G401.6 (cell line): ENCODE results near the gene FZD7.

ENCODE experiments used
- FAIRE-seq: peaks from 2 replicates; lab custom pipeline; 2012; peaks lifted over from hg19 to GRCh38; lab: Jason Lieb, UNC

Gene FZD7

DNA sequence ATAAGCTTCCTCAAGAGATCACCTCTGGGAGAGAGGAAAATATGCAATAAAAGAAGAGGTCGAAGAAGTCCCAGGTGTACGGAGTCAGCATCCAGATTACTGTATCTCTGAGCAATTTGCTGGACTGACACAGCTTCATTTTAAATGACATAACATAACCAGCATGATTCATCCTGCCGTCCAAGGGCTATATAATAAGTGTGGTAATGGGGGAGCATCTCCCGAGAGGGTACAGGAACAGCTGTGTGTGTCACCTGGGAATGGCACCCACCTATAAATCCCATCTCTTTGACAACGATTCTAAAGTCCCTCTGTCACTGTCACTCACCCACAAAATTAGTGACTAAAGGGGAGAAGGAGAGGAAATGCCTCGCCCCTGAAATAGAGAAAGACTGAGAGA, 19.3 kb upstream of the FZD7 start:
- no peak for FAIRE-seq

DNA sequence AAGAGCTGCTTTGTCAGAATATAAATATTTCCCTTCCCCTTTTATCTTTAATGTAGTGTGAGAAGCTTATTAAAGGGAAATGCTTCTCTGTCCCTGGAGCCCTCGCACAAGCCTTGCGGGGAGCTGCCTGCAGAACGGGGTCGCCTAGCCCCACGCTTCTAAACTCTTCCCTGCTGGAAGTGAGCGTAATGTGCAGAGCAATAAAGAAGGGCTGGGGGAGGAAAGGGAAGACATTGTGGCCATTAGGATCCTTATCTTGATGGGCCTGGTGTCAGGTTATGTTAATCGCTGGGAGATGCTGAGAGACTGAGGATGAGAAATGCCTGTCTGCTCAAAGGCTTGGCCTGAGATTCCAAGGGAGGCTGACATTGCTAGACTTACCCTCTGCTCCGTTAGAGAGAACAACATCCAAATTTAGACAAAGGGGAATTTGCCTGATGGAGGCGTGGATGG, 18.9 kb upstream of the FZD7 start:
- no peak for FAIRE-seq

DNA sequence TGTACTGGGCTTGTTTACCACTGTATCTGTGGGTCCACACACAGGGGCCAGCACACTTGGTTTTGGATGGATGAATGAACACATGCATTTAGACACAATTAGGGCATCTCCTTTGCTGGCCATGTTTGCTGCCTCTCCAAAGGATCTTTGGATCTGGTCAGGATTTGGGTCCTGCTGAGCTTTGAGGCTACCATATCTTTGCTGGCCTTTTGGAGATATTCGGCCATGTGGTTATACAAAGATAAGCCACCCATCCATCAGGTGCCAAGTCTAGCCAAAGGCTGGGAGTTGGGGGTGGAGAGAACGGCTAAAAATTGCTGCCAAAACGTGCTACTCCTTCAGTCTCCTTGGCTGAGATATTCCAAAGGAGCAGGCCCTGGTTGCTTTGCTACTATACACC, 18.2 kb upstream of the FZD7 start:
- FAIRE-seq = no peak

DNA sequence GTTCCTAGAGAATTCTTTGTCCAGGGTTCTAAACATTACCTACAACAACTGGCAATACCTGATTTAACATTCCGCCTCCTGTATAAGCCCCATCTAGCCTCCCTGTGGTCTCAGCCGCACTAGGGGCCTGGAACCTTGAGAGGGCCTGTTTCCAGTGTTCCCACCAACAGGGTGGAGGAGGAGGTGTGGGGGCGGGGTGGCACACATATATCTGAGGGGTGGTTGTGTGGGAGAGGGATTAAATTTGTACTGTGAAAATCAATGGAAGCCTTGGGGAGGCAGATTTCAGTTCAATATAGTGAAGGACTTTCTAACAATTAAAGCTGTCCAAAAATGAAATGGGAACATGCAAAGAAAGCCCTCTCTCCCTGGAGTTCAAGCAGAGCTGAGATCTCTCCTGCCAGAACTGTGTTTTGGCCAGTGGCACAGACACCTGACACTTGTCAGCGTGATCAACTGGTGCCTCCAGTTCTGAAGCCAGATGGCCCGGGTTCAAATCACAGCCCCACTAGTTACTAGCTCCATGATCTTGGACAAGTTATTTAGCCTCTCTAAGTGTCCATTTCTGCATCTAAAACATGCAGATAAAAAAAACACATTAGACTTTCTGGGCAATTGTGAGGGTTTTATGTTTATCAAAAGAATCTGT, 17.0 kb upstream of the FZD7 start:
- no peak for FAIRE-seq

DNA sequence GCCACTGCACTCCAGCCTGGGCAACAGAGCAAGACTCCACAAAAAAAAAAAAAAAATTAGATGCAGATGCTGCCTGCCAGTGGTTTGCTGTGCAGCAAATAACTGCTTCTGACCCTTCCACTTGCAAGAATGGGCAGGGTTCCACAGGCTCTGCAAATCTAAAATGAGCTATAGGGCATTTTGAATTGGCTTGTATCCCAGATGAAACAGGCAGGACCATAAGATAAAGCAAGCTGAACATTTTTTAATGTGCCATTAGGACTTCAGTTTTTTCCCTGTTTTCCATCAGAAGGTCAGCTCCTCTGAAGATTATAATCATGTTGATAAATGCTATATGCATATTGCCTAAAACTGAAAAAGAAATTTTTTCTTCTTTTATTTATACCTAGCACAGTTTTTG, 15.7 kb upstream of the FZD7 start:
- FAIRE-seq = no peak

DNA sequence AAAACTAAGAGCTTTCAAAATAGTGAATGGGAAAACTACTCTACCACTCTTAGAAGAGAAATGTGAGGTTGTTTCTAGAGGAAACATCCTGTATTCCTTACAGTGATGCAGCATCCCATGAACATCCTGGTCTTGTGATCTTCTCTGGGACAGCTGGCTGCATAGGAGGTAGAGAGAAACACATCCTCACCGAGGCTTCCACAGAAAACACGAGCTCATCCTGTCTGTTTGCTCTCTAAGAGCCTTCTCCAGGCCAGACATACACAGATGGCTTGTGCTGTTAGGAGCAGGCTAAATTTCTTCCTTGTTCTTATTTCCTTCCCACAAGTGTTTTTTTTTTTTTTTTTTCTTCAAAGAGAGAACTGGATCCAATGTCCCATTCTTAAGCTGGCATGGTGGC, 14.7 kb upstream of the FZD7 start:
- FAIRE-seq = no peak

DNA sequence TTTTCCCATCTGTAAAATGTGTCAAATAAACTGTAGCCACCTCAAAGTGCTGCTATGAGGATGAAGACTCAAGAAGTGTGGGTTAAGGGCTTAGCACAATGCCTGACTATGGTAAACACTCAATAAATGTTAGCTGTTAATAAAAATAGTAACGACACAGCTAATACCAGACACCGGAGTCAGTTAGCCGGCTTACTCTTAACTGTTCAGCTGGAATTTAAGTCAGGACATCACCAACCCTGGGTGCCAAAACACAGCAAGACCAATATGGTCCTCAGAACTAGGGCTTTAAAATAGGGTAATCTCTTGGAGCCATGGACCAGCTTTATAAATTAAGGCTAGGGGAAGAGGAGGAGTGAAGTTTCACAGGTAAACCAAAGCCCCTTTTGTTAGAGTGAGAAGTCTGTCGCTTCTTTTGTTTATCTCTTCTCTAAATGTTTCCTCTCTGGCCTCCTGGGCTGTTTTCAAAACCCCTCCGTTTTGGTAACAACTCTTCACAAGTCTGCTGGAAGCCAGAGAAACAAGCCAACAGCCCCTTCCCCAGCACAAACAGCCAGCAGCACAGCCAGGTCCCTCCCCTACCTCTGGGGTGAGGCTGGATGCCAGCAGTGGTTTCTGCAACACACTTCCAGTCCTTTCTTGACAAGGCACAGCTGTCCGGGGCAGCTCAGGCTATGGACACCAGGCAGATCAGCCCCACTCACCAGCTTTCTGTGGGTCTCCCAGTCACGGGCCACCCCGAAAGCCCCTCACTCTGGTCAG, 13.8 kb upstream of the FZD7 start:
- no peak for FAIRE-seq

DNA sequence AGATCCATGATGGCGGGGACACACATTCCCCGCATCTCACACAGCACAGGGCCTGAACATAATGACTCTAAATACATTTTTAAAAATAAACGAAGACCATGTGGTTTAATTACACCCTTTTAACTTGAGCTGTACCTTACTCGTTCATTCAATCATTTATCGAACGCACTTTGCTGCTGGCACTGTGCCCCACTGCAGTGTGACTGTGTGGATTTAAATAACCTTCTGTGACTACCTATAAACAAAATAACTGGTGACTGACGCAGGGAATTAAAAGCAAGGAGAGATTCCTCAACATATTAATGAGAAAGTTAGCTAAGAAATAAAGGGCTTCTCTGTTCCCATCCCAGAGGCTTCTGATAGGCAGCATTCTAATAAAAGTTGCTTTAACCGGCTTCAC, 10.9 kb upstream of the FZD7 start:
- FAIRE-seq = no peak

DNA sequence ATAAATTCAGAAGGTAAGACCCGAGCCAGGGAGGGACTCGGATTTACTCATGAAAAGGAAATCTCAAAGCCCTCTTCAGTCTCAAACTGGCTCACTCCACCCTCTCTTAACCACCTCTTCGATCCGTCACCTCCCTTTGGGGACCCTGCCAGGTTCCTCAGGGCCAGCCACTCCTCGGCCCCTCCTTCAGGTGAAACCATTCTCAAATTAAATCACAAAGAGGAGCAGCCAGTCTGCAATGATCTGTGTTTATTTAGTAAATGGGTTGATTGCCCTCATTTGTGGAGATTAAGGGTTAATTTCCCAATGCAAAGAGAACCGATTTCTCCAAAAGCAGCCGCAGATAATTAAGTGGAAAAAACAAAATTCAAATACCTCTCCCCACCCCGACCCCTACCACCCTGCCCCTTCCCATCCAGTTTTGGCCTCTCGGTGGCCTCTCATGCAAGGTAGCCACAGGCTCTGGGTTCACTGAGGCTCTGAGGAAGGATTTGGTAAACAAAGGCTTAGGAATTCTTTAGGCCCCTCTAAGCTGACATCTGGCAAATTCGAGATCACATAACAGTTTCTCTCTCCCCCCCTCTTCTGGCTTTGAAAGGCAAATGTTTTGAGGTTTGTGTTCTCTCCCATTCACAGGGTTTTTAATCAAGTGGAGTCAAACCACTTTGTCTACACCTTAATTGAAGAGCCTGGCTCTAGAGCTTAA, 10.3 kb upstream of the FZD7 start:
- FAIRE-seq = no peak

DNA sequence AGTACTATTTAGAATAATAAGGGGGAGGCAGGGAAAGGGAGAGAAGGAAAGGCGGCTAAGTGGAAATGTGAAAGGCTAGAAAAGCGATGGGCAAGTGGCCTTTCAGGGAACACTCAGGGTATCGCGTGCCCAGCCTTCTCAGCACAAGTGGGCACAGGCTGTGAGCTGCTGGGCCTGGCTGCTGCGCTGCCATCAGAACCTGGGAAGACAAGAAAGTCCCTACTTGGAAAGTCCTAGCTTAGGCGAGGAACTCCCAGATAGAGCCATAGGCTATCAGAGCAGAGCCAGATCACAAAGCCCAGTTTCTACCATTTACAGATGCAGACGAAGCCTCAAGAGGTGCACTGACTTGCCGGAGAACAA, 9.8 kb upstream of the FZD7 start:
- FAIRE-seq = no peak

DNA sequence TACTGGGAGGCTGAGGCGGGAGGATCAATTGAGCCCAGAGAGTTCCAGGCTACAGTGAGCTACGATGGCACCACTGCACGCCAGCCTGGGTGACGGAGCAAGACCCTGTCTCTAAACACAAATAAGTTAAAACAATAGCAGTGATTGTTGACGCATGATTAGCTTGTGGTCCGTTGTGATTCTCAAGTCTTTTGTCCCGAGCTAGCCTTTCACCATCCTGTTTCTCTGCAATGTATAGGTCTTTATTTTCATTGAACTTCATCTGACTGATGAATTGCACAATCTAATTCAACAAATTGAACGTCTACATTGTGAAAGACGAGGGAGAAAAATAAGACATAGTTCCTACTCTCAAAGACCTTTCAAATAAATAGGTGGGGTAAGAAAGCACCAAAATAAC, 8.8 kb upstream of the FZD7 start:
- no peak for FAIRE-seq

DNA sequence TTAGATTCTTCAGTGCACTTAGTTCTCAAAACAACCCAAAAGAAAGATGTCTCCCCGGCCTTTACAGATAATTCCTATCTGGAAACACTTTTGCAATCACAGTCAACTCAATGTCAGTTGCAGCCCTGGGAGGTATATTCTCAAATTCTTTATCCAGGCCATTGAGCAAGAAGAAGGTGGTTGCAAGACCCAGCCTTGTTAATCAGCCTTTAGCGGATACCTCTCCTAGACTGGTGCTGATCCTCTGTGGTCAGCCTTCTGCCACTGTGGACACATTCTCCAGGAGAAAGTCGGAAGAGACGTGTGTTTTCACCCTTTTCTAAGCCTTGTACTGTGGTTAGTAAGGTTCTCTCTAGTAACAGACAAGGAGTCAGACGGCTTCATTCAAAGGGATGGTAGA, 7.8 kb upstream of the FZD7 start:
- FAIRE-seq = no peak

DNA sequence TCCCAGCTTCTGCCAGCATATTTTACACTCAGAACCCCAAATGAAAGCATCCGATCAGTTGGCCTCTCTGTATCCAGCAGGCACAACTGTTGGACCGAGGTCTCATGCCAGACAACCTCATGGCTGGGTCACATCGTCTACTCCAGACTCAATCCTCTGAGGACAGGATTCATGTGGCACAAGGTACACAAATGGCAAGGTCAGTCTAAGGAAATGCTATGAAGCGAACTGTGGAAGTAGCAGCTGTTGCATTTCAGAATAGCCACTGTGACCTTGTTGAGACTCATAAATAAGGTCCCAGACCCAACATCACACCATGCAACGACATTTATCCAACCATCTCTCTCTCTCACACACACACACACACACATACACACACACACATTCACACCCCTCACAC, 7.1 kb upstream of the FZD7 start:
- FAIRE-seq = no peak

DNA sequence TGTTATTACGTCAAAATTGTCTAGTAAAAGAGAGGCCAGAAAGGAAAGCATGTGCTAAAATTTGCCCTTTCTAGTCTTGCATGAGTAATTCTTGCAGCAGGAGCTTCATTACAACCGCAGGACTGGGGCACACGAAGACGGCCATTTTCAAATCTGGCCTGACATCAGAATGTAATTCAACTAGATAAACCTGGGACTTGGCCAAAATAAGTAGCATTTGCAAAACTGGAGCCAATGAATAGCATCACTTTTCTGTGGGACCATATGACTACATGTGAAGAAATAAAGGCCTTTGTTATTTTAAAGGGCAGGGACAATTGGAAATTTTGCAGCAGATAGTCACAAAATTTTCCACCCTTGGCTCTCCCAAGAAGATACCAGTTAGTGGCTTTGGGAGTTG, 3.0 kb upstream of the FZD7 start:
- FAIRE-seq = no peak

DNA sequence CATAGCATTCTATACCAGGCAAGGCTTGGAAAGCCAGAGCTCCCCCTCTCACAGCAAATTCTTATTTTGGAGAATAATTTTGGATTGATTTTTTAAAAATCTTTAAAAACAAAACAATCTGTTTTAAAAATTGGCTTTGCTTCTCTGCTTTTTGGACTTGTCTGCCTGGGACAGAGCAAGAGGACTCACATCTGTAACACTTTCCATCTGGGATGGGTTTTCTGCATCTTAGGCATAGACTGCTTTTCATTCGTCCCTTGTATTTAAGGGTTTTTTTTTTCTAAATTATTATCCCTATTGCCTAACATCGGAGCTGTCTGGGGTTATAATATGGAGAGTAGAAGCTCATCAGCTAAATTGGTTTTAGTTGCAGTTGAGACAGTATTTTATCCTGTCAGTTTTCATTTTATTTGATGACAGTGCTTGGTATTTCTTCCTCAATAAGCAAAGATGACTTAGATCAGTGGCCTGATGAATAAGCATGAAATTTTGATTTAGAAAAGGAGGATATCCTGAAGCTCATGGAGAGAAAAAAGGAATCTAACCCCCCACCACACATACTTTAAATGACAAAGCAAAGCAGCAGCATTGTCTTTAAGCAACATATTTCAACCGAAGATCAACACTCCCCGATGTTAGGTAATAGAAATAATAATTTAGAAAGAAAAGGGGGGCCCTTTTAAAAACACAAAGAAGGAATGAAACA, 2.3 kb upstream of the FZD7 start:
- FAIRE-seq = no peak

DNA sequence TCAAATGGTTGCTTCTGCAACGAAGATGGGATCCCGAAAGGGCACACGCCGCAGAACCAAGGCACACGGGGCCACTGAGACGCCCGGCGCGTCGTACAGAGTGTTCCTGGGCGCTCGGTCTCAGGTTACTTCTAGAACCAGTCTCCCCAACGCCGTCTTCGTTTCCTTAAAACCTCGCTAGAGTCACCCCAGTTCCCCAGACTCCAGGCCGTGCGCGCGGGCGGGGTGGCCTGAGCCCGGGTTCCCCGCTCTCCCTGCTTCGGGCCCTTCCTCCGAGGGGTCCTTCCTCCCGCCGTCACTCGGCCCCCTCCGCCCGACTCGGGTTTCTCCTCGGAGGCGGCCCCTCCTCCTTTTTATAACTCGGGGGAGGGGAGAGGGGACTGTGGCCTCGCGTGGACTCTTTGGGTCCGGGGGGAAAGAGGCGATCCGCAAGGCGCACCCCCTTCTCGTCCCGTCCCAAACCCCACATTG, 774 bp upstream of the FZD7 start:
- no peak for FAIRE-seq

DNA sequence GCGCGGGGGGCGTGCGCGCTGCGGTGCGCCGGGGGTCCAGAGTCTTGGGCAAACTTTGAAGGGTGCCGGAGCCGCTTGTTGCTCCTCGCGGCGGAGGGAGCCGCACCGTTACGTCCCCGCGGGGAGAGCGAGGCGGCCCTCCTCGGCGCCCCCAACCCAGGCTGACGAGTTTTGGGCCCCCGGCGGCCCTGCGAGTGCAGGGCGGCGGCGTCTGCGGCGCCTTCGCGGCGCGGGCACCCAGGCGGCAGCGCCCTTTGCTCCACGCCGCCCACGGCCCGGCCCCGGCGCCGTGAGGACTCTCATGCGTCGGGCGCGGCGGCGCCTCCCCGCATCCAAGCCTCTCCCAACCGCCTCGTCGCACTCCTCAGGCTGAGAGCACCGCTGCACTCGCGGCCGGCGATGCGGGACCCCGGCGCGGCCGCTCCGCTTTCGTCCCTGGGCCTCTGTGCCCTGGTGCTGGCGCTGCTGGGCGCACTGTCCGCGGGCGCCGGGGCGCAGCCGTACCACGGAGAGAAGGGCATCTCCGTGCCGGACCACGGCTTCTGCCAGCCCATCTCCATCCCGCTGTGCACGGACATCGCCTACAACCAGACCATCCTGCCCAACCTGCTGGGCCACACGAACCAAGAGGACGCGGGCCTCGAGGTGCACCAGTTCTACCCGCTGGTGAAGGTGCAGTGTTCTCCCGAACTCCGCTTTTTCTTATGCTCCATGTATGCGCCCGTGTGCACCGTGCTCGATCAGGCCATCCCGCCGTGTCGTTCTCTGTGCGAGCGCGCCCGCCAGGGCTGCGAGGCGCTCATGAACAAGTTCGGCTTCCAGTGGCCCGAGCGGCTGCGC, 814 bp downstream of the FZD7 start:
- FAIRE-seq = no peak

DNA sequence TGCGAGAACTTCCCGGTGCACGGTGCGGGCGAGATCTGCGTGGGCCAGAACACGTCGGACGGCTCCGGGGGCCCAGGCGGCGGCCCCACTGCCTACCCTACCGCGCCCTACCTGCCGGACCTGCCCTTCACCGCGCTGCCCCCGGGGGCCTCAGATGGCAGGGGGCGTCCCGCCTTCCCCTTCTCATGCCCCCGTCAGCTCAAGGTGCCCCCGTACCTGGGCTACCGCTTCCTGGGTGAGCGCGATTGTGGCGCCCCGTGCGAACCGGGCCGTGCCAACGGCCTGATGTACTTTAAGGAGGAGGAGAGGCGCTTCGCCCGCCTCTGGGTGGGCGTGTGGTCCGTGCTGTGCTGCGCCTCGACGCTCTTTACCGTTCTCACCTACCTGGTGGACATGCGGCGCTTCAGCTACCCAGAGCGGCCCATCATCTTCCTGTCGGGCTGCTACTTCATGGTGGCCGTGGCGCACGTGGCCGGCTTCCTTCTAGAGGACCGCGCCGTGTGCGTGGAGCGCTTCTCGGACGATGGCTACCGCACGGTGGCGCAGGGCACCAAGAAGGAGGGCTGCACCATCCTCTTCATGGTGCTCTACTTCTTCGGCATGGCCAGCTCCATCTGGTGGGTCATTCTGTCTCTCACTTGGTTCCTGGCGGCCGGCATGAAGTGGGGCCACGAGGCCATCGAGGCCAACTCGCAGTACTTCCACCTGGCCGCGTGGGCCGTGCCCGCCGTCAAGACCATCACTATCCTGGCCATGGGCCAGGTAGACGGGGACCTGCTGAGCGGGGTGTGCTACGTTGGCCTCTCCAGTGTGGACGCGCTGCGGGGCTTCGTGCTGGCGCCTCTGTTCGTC, 1.7 kb downstream of the FZD7 start:
- FAIRE-seq = no peak

DNA sequence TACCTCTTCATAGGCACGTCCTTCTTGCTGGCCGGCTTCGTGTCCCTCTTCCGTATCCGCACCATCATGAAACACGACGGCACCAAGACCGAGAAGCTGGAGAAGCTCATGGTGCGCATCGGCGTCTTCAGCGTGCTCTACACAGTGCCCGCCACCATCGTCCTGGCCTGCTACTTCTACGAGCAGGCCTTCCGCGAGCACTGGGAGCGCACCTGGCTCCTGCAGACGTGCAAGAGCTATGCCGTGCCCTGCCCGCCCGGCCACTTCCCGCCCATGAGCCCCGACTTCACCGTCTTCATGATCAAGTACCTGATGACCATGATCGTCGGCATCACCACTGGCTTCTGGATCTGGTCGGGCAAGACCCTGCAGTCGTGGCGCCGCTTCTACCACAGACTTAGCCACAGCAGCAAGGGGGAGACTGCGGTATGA, 2.3 kb downstream of the FZD7 start:
- FAIRE-seq = no peak

DNA sequence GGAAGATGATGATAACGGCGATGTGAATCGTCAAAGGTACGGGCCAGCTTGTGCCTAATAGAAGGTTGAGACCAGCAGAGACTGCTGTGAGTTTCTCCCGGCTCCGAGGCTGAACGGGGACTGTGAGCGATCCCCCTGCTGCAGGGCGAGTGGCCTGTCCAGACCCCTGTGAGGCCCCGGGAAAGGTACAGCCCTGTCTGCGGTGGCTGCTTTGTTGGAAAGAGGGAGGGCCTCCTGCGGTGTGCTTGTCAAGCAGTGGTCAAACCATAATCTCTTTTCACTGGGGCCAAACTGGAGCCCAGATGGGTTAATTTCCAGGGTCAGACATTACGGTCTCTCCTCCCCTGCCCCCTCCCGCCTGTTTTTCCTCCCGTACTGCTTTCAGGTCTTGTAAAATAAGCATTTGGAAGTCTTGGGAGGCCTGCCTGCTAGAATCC, 3.0 kb downstream of the FZD7 start:
- FAIRE-seq = no peak

DNA sequence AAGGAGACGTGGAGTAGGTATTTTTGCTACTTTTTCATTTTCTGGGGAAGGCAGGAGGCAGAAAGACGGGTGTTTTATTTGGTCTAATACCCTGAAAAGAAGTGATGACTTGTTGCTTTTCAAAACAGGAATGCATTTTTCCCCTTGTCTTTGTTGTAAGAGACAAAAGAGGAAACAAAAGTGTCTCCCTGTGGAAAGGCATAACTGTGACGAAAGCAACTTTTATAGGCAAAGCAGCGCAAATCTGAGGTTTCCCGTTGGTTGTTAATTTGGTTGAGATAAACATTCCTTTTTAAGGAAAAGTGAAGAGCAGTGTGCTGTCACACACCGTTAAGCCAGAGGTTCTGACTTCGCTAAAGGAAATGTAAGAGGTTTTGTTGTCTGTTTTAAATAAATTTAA, 3.4 kb downstream of the FZD7 start:
- no peak for FAIRE-seq
